ENCODE data around the gene MACROD2.

The MACROD2 gene

DNA sequence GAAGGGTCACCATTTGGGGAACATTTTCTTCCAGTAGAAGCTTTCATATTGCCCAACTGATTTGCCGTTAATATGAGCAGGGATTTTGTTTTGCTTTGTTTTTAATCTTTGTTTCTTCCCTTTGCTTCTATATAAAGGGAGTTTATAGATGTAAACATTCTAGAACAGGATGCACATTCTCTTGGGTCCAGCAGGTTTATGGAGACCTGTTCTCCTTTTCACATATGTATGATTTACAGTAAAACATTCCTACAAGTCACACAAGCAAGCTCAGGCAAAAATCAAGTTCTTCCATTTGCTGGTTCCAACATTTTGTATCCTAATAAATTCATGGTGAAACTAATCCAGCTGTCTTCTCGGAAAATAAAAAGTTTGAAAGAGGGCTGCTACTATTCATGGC, 1424.5 kb downstream of the MACROD2 start:
- H3K9me3 ChIP-seq: no peaks in the 10 kb centered on the region
- H3K36me3 ChIP-seq (replicated peaks): no peaks in the 10 kb centered on the region
- no peak for DNase-seq (ENCODE audit: low spot score in 2 of 2)
- no peaks in the 10 kb centered on the region for H3K27me3 ChIP-seq (ENCODE audit: low read depth)
- no peak overlapping the region for H3K4me3 ChIP-seq
- in situ Hi-C loops (cut with MboI; ENCODE audit: low sequenced_read_pairs): no loop called here
- no peaks in the 10 kb centered on the region for H3K4me1 ChIP-seq

DNA sequence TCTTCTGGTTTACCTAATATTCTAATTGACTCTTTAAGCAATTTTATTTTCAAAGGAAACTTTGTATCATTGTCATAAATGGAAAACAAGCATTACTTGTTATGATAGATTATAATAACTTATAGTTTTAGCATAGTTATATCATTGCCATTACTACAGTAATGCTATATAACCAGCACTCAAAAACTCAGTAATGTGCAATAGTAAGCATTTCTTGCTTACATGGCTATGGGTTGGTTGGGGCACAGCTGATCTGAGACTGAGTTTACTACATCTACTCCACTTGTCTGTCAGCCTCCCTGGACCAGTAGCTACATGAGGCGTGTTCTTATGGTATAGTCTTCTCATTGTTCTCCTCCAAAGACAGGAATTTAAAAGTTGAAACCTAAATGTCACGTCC, 1427.7 kb downstream of the MACROD2 start:
- DNase-seq (ENCODE audit: low spot score in 2 of 2): no peak
- Histone ChIP-seq H3K4me3 (no peak overlapping the region), H3K9me3 (no peaks in the 10 kb centered on the region), H3K4me1 (no peaks in the 10 kb centered on the region), H3K36me3 (replicated peaks) (no peaks in the 10 kb centered on the region), H3K27me3 (ENCODE audit: low read depth) (no peaks in the 10 kb centered on the region)
- in situ Hi-C loops (cut with MboI; ENCODE audit: low sequenced_read_pairs): no loop called here

DNA sequence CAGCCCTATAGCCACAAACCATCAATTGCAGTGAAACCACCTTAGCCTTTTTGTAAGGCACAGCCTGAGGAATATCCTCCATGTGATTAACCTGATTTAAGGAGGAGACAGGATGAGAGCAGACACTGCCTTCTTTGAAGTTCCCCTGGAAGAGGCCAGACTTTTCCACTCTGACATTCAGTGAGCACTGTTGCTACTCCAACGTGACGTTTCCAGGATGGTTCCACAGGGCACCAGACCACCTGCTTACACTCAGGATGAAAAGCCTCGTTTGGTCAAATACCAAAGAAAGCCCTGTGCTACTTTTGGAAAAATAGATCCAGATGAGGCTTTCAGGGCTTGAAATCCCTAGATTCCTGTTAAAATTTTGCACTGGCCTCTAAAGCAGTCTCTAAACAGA, 1444.2 kb downstream of the MACROD2 start:
- Histone ChIP-seq H3K4me3 (no peak overlapping the region), H3K27me3 (ENCODE audit: low read depth) (no peaks in the 10 kb centered on the region), H3K4me1 (no peaks in the 10 kb centered on the region), H3K9me3 (no peaks in the 10 kb centered on the region), H3K36me3 (replicated peaks) (no peaks in the 10 kb centered on the region)
- DNase-seq (ENCODE audit: low spot score in 2 of 2): no peak
- in situ Hi-C loops (cut with MboI; ENCODE audit: low sequenced_read_pairs): no loop called here

DNA sequence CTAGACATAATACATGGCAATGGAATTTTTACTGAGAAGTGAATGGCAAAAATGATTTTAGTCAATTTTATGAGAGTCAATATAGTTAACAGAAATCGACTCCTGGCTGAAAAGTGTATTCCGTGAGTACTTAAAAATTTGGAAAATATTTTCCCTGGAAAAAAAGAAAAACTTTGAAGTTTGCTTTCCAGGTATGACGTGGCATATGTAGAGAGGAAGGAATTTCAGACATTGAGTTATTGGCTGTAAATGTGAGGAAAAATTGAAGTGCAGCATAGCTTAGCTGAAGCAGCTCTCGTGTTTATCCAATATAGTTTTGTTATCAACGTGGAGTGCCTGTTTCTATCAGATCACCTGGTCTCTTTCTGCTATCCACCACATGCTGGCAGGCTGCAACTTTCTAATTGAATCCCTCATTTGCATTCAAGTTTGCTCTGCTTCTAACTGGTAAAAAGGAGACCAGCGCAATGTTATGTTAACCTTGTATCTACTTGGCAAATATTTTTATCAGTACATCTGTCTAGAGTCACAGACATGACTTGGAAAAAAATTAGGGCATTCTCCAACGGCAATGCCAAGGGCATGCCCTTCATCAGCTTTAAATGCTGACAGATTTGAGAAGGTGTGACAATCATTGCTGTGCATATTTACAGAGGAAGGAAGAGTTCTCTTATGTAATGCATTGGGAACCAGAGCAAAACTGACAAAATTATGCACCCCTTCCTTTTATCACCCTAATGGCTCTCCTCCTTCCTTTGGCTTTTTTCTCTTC, 1444.9 kb downstream of the MACROD2 start:
- Histone ChIP-seq H3K27me3 (ENCODE audit: low read depth) (no peaks in the 10 kb centered on the region), H3K4me1 (no peaks in the 10 kb centered on the region), H3K36me3 (replicated peaks) (no peaks in the 10 kb centered on the region), H3K4me3 (no peak overlapping the region), H3K9me3 (no peaks in the 10 kb centered on the region)
- in situ Hi-C loops (cut with MboI; ENCODE audit: low sequenced_read_pairs): no loop called here
- DNase-seq (ENCODE audit: low spot score in 2 of 2): no peak

DNA sequence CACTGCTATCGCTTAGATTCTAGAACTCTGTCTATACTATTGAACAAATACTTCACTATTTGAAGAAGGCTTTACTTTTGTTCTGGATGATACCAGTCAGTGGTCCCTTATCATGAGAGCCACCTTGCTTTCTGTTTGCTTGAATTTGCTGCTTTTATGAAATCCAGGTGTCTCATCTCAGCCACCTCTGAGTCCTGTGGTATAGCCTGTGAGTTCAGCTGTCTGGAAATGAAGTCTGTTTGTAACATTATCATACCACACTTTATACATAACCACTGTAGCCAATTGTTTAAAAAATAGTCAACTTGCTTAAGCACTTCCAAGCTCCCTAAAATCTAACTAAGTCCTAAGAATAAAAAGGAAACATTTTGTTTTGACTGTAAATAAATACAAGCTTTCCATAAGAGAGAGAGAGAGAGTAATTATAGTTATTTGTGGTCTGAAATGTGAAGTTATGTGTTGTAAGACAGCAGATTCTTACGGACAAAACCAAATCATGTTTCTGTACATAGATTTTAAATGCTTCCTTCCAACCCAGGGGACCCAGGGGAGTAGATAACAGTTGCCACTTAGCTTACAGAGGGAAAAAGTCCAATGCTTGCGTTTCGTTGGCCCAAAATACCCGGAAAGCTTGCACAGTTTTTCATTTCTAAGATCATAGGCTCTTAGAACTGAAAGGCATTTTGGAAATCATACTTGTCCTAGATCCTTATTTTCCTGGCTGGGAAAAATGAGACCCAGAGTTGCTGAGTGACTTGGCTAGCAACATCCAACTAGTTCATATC, 1449.9 kb downstream of the MACROD2 start:
- Histone ChIP-seq H3K4me1 (no peaks in the 10 kb centered on the region), H3K9me3 (no peaks in the 10 kb centered on the region), H3K27me3 (ENCODE audit: low read depth) (no peaks in the 10 kb centered on the region), H3K4me3 (no peak overlapping the region), H3K36me3 (replicated peaks) (no peaks in the 10 kb centered on the region)
- in situ Hi-C loops (cut with MboI; ENCODE audit: low sequenced_read_pairs): no loop called here
- no peak for DNase-seq (ENCODE audit: low spot score in 2 of 2)

DNA sequence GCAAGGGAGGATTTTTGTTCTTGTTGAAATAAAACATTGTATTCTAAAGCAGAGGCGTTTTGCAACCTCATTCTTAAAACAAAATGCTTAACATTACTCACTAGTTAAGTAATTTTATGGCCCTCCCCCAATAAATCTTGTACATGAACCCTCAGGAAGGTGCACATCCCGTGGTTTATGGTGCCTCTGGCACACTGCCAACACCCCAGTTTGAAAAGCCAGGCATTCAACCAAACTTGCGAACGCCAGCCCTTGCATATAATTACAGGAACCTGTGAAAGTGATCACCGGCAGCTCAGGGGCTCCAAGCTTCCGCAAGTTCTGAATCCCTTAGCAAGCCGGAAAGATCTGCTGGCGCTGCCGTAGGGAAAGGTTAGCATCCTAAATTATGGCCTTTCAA, 1451.1 kb downstream of the MACROD2 start:
- H3K36me3 ChIP-seq (replicated peaks): no peaks in the 10 kb centered on the region
- in situ Hi-C loops (cut with MboI; ENCODE audit: low sequenced_read_pairs): no loop called here
- no peak for DNase-seq (ENCODE audit: low spot score in 2 of 2)
- H3K9me3 ChIP-seq: no peaks in the 10 kb centered on the region
- no peaks in the 10 kb centered on the region for H3K4me1 ChIP-seq
- H3K4me3 ChIP-seq: no peak overlapping the region
- H3K27me3 ChIP-seq (ENCODE audit: low read depth): no peaks in the 10 kb centered on the region

DNA sequence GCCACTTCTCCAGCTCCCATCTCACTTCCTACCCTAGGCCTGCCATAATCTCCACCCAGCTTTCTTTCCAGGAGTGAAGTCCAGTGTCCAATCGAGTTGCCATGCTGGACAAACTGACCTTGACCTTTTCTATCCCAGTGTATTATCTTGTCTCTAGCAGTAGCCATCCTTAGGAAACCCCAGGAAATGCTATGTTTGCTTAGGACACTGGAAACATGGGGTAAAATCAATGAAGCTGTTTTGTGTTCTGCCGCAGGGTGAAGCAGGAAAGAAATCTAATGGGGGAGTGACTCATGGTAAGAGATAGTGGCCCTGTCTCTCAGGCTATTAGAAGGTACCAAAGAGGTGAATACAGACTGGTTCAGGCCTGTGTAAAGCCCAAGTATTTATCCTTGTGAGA, 1452.2 kb downstream of the MACROD2 start:
- no peaks in the 10 kb centered on the region for H3K27me3 ChIP-seq (ENCODE audit: low read depth)
- no peaks in the 10 kb centered on the region for H3K4me1 ChIP-seq
- in situ Hi-C loops (cut with MboI; ENCODE audit: low sequenced_read_pairs): no loop called here
- H3K9me3 ChIP-seq: no peaks in the 10 kb centered on the region
- no peak overlapping the region for H3K4me3 ChIP-seq
- DNase-seq (ENCODE audit: low spot score in 2 of 2): no peak
- H3K36me3 ChIP-seq (replicated peaks): no peaks in the 10 kb centered on the region

DNA sequence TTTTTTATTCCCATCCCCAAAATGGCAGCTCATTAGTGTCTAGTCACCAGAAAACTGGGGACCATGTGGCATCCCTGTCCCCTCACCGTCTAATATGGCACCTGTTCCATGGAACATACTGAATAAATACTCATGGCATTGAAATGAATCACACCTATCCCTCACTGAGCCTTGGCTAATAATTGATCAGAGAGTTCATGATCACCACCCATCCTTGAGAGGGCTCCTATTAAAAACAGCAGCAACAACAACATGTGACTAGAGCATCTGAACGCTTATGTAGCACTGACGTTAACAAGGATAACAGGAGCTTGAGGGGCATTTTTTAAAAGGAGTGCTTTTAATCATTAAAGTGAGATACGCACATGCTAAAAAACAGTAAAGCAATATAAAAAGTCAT, 1453.7 kb downstream of the MACROD2 start:
- Histone ChIP-seq H3K4me1 (no peaks in the 10 kb centered on the region), H3K9me3 (no peaks in the 10 kb centered on the region), H3K27me3 (ENCODE audit: low read depth) (no peaks in the 10 kb centered on the region), H3K4me3 (no peak overlapping the region), H3K36me3 (replicated peaks) (no peaks in the 10 kb centered on the region)
- DNase-seq (ENCODE audit: low spot score in 2 of 2): no peak
- in situ Hi-C loops (cut with MboI; ENCODE audit: low sequenced_read_pairs): no loop called here

DNA sequence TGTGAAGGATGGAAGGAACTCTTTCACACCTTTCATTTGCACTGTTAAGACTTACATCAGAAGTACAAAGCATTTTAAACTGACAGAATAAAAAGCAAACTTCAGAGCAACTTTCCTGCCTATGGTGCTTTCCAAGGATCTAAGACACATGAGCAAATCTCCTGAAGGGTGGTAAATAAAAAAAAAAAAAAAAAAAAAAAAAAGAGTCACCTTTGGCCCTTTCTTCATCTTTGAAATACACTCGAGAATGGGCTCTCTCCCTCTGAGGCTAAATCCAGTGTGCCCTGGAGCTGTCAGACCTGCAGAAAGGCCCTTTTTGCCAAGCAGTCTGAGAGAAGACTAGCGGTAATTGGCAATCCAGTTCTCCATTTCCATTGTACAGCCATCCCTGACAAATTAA, 1455.9 kb downstream of the MACROD2 start:
- in situ Hi-C loops (cut with MboI; ENCODE audit: low sequenced_read_pairs): no loop called here
- Histone ChIP-seq H3K27me3 (ENCODE audit: low read depth) (no peaks in the 10 kb centered on the region), H3K4me3 (no peak overlapping the region), H3K36me3 (replicated peaks) (no peaks in the 10 kb centered on the region), H3K9me3 (no peaks in the 10 kb centered on the region), H3K4me1 (no peaks in the 10 kb centered on the region)
- DNase-seq (ENCODE audit: low spot score in 2 of 2): no peak

DNA sequence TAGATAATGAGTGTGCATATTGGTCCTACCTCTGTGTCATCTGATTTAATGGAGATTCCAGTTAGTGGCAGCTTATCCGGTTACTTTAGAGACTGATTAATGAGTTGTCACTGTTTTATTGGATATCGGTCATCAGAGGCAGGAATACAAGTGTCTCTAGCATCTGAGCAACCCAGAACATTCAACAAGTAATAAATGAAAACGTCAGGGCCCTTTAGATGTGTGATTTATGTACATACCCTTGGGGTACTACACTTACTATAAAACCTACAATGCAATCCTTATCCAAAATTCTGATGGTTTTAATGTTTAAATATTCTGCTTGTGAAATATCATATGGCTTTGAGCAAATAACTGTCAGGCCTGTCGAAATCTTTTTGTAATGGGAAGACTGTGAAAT, 1460.0 kb downstream of the MACROD2 start:
- H3K36me3 ChIP-seq (replicated peaks): no peaks in the 10 kb centered on the region
- no peaks in the 10 kb centered on the region for H3K27me3 ChIP-seq (ENCODE audit: low read depth)
- in situ Hi-C loops (cut with MboI; ENCODE audit: low sequenced_read_pairs): no loop called here
- no peaks in the 10 kb centered on the region for H3K4me1 ChIP-seq
- no peaks in the 10 kb centered on the region for H3K9me3 ChIP-seq
- H3K4me3 ChIP-seq: no peak overlapping the region
- DNase-seq (ENCODE audit: low spot score in 2 of 2): no peak

DNA sequence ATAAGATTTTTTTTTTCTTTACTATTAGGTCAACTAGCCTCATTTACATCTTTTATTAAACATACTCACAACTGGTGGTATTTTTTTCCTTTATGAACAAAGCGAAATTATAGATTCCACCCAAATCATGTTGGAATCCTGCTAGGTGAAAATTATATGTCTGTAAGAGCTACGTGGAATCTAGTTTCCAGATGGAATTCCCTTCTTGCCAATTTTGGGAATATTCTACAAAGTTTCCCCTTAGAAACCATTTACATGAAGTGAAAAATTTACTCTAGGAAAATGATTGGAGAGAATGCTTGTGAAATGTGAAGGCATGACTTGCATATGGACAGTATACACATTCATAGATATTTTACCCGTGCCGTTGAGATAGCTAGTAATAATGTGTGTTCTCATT, 1466.6 kb downstream of the MACROD2 start:
- in situ Hi-C loops (cut with MboI; ENCODE audit: low sequenced_read_pairs): no loop called here
- no peaks in the 10 kb centered on the region for H3K27me3 ChIP-seq (ENCODE audit: low read depth)
- no peaks in the 10 kb centered on the region for H3K4me1 ChIP-seq

DNA sequence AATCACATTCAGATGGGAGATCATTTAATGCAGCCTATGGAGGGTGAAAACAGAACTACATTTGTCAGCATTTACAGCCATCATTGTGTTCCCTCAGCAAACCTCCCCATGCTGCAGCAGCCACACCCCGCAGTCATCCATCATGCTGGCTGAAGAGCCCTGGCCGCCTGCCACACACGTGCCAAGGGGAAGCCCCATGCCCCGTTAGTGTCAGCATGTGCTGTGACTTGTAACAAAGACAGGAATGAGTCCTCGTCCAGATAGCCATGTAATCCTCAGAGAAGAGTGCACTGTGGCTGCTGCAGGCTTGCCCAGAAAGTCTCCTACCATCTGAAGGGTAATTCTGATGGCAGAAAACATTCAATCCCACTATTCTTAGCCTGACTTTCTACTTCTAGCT, 1480.2 kb downstream of the MACROD2 start:
- in situ Hi-C loops (cut with MboI; ENCODE audit: low sequenced_read_pairs): no loop called here
- DNase-seq (ENCODE audit: low spot score in 2 of 2): no peak
- no peaks in the 10 kb centered on the region for H3K9me3 ChIP-seq

More for the DNA sequence above, 1466.6 kb downstream of the MACROD2 start:
- Histone ChIP-seq H3K9me3 (no peaks in the 10 kb centered on the region), H3K36me3 (replicated peaks) (no peaks in the 10 kb centered on the region), H3K4me3 (no peak overlapping the region)
- DNase-seq (ENCODE audit: low spot score in 2 of 2): no peak

DNA sequence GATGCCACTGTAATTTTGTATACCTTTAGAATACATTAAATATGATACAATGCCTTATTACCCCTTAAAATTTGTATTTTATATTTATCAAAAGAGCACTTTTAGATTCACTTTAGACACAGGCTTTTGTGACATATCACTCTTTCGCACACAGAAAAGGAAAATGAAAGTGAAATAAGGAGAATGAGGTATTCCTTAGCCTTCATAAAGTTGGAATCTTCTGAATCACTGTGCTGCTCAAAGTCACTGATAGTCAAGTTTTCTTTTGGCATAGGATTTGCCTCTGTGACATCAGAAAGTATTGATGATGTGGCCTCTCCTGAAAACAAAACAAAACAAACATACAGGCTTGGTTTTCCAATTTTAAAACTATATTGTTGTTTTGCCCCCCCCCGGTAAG, 1480.9 kb downstream of the MACROD2 start:
- in situ Hi-C loops (cut with MboI; ENCODE audit: low sequenced_read_pairs): no loop called here
- Histone ChIP-seq H3K4me3 (no peak overlapping the region), H3K27me3 (ENCODE audit: low read depth) (no peaks in the 10 kb centered on the region), H3K36me3 (replicated peaks) (no peaks in the 10 kb centered on the region), H3K9me3 (no peaks in the 10 kb centered on the region), H3K4me1 (no peaks in the 10 kb centered on the region)
- no peak for DNase-seq (ENCODE audit: low spot score in 2 of 2)

More for the DNA sequence above, 1480.2 kb downstream of the MACROD2 start:
- Histone ChIP-seq H3K4me1 (no peaks in the 10 kb centered on the region), H3K36me3 (replicated peaks) (no peaks in the 10 kb centered on the region), H3K4me3 (no peak overlapping the region), H3K27me3 (ENCODE audit: low read depth) (no peaks in the 10 kb centered on the region)

DNA sequence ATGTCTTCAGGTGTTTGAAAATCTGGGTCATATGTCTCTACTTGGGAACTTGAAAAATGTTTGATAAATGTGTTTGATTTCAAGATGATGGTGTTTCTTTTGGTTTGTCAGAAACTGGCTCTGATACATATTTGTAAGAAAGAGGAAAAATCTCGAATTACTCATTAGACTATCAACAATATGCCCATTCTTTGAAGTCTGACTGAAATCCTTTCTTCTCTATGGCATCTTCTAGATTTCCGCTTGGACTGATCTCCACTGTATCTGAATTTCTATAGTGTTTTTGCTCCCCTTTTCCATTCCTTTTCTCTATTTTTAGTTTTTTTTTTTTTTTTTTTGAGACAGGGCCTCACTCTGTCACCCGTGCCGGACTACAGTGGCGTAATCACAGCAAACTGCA, 1481.5 kb downstream of the MACROD2 start:
- H3K36me3 ChIP-seq (replicated peaks): no peaks in the 10 kb centered on the region
- DNase-seq (ENCODE audit: low spot score in 2 of 2): no peak
- in situ Hi-C loops (cut with MboI; ENCODE audit: low sequenced_read_pairs): no loop called here
- H3K9me3 ChIP-seq: no peaks in the 10 kb centered on the region
- H3K4me3 ChIP-seq: no peak overlapping the region
- no peaks in the 10 kb centered on the region for H3K27me3 ChIP-seq (ENCODE audit: low read depth)
- no peaks in the 10 kb centered on the region for H3K4me1 ChIP-seq

Measured in HAP-1 (cell line).